Mesenchymal stem cell (in vitro differentiated cells and primary cell): ENCODE measurements around the gene BARX1.

ENCODE experiments used
- DNase-seq: peaks from one replicate; pipeline ENCODE4 v3.0.0-alpha.2; 2013
- H2AFZ ChIP-seq: one replicate; pipeline ENCODE4 v1.6.1; 2013; ENCODE audit warnings: low read depth, mild to moderate bottlenecking, control low read depth, inconsistent platforms, low read length, moderate library complexity
- H2AK5ac ChIP-seq: 2 replicates; pipeline ENCODE4 v1.6.1; 2013; ENCODE audit warnings: low read length, moderate library complexity, mild to moderate bottlenecking, inconsistent platforms; ENCODE audit not compliant: severe bottlenecking
- H2BK120ac ChIP-seq: one replicate; pipeline ENCODE4 v1.6.1; 2013; ENCODE audit warnings: low read depth, mild to moderate bottlenecking, inconsistent platforms, low read length, moderate library complexity
- H2BK12ac ChIP-seq, 2 experiments: one replicate each; pipeline ENCODE4 v1.6.1; 2013; ENCODE audit warnings: inconsistent platforms in 2 of 2, low read length in 2 of 2, mild to moderate bottlenecking in 2 of 2, moderate library complexity in 2 of 2, control low read depth in 1 of 2
- H2BK15ac ChIP-seq: one replicate; pipeline ENCODE4 v1.6.1; 2013; ENCODE audit warnings: mild to moderate bottlenecking, low read depth, inconsistent platforms; ENCODE audit not compliant: poor library complexity, severe bottlenecking
- H2BK5ac ChIP-seq: 2 replicates; pipeline ENCODE4 v1.6.1; 2013; ENCODE audit warnings: low read depth, mild to moderate bottlenecking, low read length, control low read depth, inconsistent platforms; ENCODE audit not compliant: poor library complexity, severe bottlenecking
- H3K14ac ChIP-seq, 2 experiments: one replicate each; pipeline ENCODE4 v1.6.1; 2013; ENCODE audit warnings: inconsistent platforms in 2 of 2, low read length in 2 of 2, control low read depth in 1 of 2, mild to moderate bottlenecking in 1 of 2, moderate library complexity in 1 of 2
- H3K18ac ChIP-seq, 2 experiments: one replicate each; pipeline ENCODE4 v1.6.1; 2013; ENCODE audit warnings: inconsistent platforms in 2 of 2, low read length in 2 of 2, control low read depth in 1 of 2, low read depth in 1 of 2, mild to moderate bottlenecking in 1 of 2
- H3K23ac ChIP-seq, 2 experiments: one replicate each; pipeline ENCODE4 v1.6.1; 2013; ENCODE audit warnings: inconsistent platforms in 2 of 2, low read length in 2 of 2, mild to moderate bottlenecking in 2 of 2, moderate library complexity in 2 of 2, control low read depth in 1 of 2
- H3K27ac ChIP-seq: 2 replicates; pipeline ENCODE4 v1.5.1; 2013; ENCODE audit warnings: mild to moderate bottlenecking, moderate library complexity, low read length, control low read depth, inconsistent platforms; ENCODE audit not compliant: poor library complexity, severe bottlenecking
- H3K27me3 ChIP-seq, 2 experiments: 2 replicates each; pipeline versions ENCODE4 v1.6.1 to v1.7.0; 2013; ENCODE audit warnings: low read length in 2 of 2, mild to moderate bottlenecking in 2 of 2, moderate library complexity in 2 of 2, control low read depth in 1 of 2, inconsistent platforms in 1 of 2; ENCODE audit not compliant: control insufficient read depth in 1 of 2, insufficient read depth in 1 of 2
- H3K36me3 ChIP-seq, 2 experiments: 2 replicates each; pipeline versions ENCODE4 v1.6.1 to v1.7.0; 2013; ENCODE audit warnings: low read length in 2 of 2, control low read depth in 1 of 2, inconsistent platforms in 1 of 2, low read depth in 1 of 2, mild to moderate bottlenecking in 1 of 2; ENCODE audit not compliant: insufficient read depth in 2 of 2, control insufficient read depth in 1 of 2
- H3K4ac ChIP-seq, 2 experiments: one replicate each; pipeline ENCODE4 v1.6.1; 2013; ENCODE audit warnings: inconsistent platforms in 2 of 2, low read length in 2 of 2, mild to moderate bottlenecking in 2 of 2, moderate library complexity in 2 of 2, control low read depth in 1 of 2, low read depth in 1 of 2
- H3K4me1 ChIP-seq: 2 replicates; pipeline ENCODE4 v1.6.1; 2013; ENCODE audit warnings: low read depth, low read length, control low read depth; ENCODE audit not compliant: control insufficient read depth, insufficient read depth
- H3K4me2 ChIP-seq: 2 replicates; pipeline ENCODE4 v1.6.1; 2013; ENCODE audit warnings: low read length, mild to moderate bottlenecking, inconsistent platforms; ENCODE audit not compliant: poor library complexity, severe bottlenecking
- H3K4me3 ChIP-seq, 2 experiments: 2 replicates each; pipeline versions ENCODE4 v1.5.1 to v1.7.0; 2013; ENCODE audit warnings: low read length in 2 of 2, mild to moderate bottlenecking in 2 of 2, control low read depth in 1 of 2, low read depth in 1 of 2; ENCODE audit not compliant: insufficient read depth in 1 of 2
- H3K79me1 ChIP-seq: replicated peaks from 2 replicates; pipeline ENCODE4 v1.6.1; 2013; ENCODE audit warnings: mild to moderate bottlenecking, control low read depth, low read length, inconsistent platforms; ENCODE audit not compliant: poor library complexity, severe bottlenecking
- H3K9ac ChIP-seq: 2 replicates; pipeline ENCODE4 v1.7.0; 2013; ENCODE audit warnings: mild to moderate bottlenecking, low read length, moderate library complexity
- H3K9me3 ChIP-seq: 2 replicates; pipeline ENCODE4 v1.7.0; 2013; ENCODE audit warnings: mild to moderate bottlenecking, low read length; ENCODE audit not compliant: control insufficient read depth
- H4K8ac ChIP-seq: one replicate; pipeline ENCODE4 v1.6.1; 2013; ENCODE audit warnings: inconsistent platforms, mild to moderate bottlenecking, low read length, moderate library complexity
- H4K91ac ChIP-seq: one replicate; pipeline ENCODE4 v1.6.1; 2013; ENCODE audit warnings: mild to moderate bottlenecking, low read length, inconsistent platforms
- WGBS: methylation state at CpG from one replicate; pipeline ENCODE4 v1.1.7; 2013; ENCODE audit warnings: mixed read lengths; 5-methylcytosine and 5-hydroxymethylcytosine counted together

The BARX1 gene

DNA sequence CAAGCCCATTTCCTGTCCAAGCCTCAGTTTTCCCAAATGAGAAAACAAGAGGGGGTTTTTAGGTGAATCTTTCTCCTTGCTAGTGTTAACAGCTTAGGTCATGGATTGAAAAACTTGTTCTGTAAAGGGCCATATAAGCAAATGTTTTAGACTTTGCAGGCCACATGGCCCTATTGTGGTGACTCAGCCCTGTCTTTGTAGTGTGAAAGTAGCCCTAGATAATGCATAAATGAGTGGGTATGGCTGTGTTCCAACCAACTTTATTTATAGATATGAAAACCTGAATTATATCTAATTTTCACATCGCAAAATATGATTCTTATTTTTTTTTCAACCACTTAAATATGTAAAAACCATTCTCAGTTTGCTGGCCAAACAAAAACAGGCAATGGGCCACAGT is 6.9 kb upstream of the BARX1 start:
- no peak overlapping the region for H3K4me2 ChIP-seq
- H3K4me3 ChIP-seq, result no peak overlapping the region
- no peak overlapping the region for H3K4ac ChIP-seq
- no peak overlapping the region for H2BK15ac ChIP-seq
- no peak overlapping the region for H2BK5ac ChIP-seq
- H3K27me3 ChIP-seq, result peaks cover 50 to 63% of the 10 kb centered on the region in 2 experiments
- no peak overlapping the region for H3K27ac ChIP-seq
- 94% methylated on average over 1 of the region's 1 CpG for WGBS
- H3K18ac ChIP-seq, result no peak overlapping the region
- H3K9ac ChIP-seq, result no peak overlapping the region
- no peak overlapping the region for H2BK12ac ChIP-seq
- no peak overlapping the region for H2BK120ac ChIP-seq
- no peak overlapping the region for H2AK5ac ChIP-seq
- no peak overlapping the region for H3K14ac ChIP-seq
- no peaks in the 10 kb centered on the region for H3K36me3 ChIP-seq
- H3K4me1 ChIP-seq, result peaks cover 37% of the 10 kb centered on the region
- peak; percentile 39 for DNase-seq
- no peak overlapping the region for H2AFZ ChIP-seq
- H4K91ac ChIP-seq, result no peak overlapping the region
- H3K79me1 ChIP-seq, result no peaks in the 10 kb centered on the region
- peaks cover 5% of the 10 kb centered on the region for H3K9me3 ChIP-seq
- H4K8ac ChIP-seq, result no peak overlapping the region
- no peak overlapping the region for H3K23ac ChIP-seq

- Histone ChIP-seq H2BK120ac (no peak overlapping the region), H3K9ac (no peak overlapping the region), H2BK12ac (no peak overlapping the region), H3K27ac (no peak overlapping the region), H3K4me3 (no peak overlapping the region), H3K23ac (no peak overlapping the region), H3K79me1 (no peaks in the 10 kb centered on the region), H2AFZ (no peak overlapping the region), H2BK5ac (no peak overlapping the region), H3K4me2 (no peak overlapping the region), H3K14ac (no peak overlapping the region), H3K9me3 (peaks cover 5% of the 10 kb centered on the region), H3K36me3 (no peaks in the 10 kb centered on the region), H3K4me1 (peaks cover 36% of the 10 kb centered on the region), H3K18ac (no peak overlapping the region), H2AK5ac (no peak overlapping the region), H4K8ac (no peak overlapping the region), H4K91ac (no peak overlapping the region), H3K4ac (no peak overlapping the region), H3K27me3 (peaks cover 58 to 71% of the 10 kb centered on the region in 2 experiments), H2BK15ac (no peak overlapping the region)
- DNase-seq, result no peak
- WGBS, result 23% methylated on average over 11 of the region's 11 CpGs
Measured at GRCh38 chr9:93960971-93961841, 6.1 kb upstream of the BARX1 start.

DNA sequence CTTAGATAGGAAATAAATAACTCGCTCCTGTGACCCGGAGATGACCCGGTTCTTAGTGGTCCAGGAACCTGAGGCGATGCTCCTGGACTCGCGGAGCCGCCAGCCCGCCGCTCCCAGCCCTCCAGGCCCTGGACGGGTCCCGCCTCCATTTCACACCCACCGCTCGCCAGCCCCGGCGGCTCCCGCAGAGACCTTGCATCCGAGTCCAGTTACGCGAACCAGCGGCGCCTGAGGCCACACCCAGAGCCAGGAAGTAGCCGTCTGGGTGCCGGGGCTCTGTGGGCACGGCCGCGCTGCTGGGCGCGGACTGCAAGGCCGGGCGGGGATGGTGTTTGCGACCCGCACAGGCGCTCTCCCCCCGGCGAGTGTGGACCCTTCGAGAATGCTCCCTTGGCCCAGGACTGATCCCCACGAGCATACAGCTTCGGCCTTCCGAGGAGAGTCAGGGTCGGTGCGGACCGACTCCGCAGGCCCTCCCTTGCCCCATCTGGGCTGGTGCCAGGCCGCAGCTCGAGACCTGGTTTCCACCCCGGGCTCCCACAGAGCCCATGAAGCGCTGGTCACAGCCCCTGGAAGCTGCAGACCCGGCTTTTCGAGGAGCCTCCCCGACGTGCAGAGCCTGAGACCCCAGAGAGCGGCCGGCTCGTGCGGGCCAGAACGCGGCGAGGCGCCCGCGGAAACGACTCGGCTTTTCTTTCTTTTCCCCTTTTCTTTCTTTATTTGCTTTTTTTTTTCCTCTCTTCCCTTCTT is 5.2 kb upstream of the BARX1 start:
- Histone ChIP-seq H3K4me3 (no peak overlapping the region), H2AK5ac (no peak overlapping the region), H2BK15ac (peak overlapping the region; percentile 26), H3K9ac (no peak overlapping the region), H3K18ac (no peak overlapping the region), H3K4me2 (no peak overlapping the region), H3K27ac (no peak overlapping the region), H3K79me1 (no peaks in the 10 kb centered on the region), H2BK5ac (no peak overlapping the region), H3K27me3 (peaks cover 66 to 79% of the 10 kb centered on the region in 2 experiments), H2BK12ac (no peak overlapping the region), H4K8ac (no peak overlapping the region), H4K91ac (no peak overlapping the region), H2AFZ (no peak overlapping the region), H3K23ac (no peak overlapping the region), H3K36me3 (no peaks in the 10 kb centered on the region), H3K4me1 (peaks cover 41% of the 10 kb centered on the region), H2BK120ac (no peak overlapping the region), H3K14ac (no peak overlapping the region), H3K9me3 (peaks cover 5% of the 10 kb centered on the region), H3K4ac (no peak overlapping the region)
- 10% methylated on average over 63 of the region's 63 CpGs for WGBS
- no peak for DNase-seq

- Histone ChIP-seq H3K4me2 (no peak overlapping the region), H2BK120ac (no peak overlapping the region), H4K8ac (no peak overlapping the region), H4K91ac (no peak overlapping the region), H2AK5ac (no peak overlapping the region), H3K36me3 (no peaks in the 10 kb centered on the region), H2AFZ (no peak overlapping the region), H3K79me1 (no peaks in the 10 kb centered on the region), H3K4me3 (no peak overlapping the region), H2BK12ac (no peak overlapping the region), H2BK5ac (no peak overlapping the region), H3K9ac (no peak overlapping the region), H3K4ac (no peak overlapping the region), H3K9me3 (peaks cover 5% of the 10 kb centered on the region), H3K27me3 (peaks cover 68 to 73% of the 10 kb centered on the region in 2 experiments), H3K23ac (no peak overlapping the region), H3K18ac (no peak overlapping the region), H3K27ac (no peak overlapping the region), H3K4me1 (peaks cover 42% of the 10 kb centered on the region), H2BK15ac (no peak overlapping the region), H3K14ac (no peak overlapping the region)
- WGBS, result 21% methylated on average over 9 of the region's 10 CpGs
- no peak for DNase-seq
Measured at GRCh38 chr9:93959739-93960154, 4.6 kb upstream of the BARX1 start.
